ENCODE data around the gene RPS6KA5. TPM values are rescaled to one million over a fixed set of nuclear protein-coding genes. Genes with fewer than 3 reads are reported as not detected.
A peak's percentile ranks its signal among the peaks of the same experiment; 100 is the strongest.

RPS6KA5 gene
- total RNA-seq, 2 experiments from 2014 or later: 28.0 to 29.8 TPM

DNA sequence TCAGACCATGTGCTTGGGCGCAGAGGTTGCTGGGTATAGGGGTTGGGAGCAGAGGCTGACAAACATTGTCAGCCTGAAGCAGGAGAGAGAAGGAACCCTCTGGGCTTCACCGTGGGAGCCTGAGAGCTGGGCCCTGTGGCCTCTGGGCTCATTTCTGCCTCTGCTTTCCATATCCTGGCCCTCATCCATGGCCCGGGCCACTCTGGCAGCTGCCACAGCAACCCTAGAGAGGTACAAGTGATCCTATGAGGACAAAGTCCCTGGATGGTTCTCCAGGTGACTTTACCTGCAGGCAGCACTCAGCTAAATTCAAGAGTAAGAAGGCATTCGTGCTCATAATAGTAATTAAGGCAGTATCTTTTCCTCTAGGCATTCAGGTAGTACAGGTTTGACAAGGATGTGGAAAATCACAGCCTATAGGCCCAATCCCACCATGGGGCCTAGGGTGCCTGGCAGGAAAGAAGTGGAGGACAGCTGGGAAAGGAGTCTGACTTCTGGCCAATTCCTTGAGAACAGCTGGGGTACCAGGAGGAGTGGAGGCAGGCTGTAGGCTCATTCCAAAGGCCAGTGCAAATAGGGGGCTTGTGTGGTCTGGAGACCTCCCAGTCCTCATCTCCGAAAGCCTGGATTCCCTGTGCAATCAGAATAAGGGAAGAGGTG lies 240.6 kb downstream of the RPS6KA5 start:
- DNase-seq (no peak), ATAC-seq (ENCODE audit: poor library complexity) (no peak)
- Histone ChIP-seq H3K27me3 (ENCODE audit: control insufficient read depth in 1 of 2, insufficient read depth in 2 of 2, low read length in 2 of 2) (peaks cover 5 to 10% of the 10 kb centered on the region in 2 experiments), H3K9me3 (ENCODE audit: control insufficient read depth in 1 of 2, insufficient read depth in 1 of 2, low read length in 2 of 2) (peaks cover 9 to 19% of the 10 kb centered on the region in 2 experiments), H3K4me1 (ENCODE audit: insufficient read depth, low read length) (peaks cover 22% of the 10 kb centered on the region), H3K36me3 (ENCODE audit: insufficient read depth, low read length) (no peaks in the 10 kb centered on the region), H3K4me3 (ENCODE audit: low read length) (no peak overlapping the region), H3K27ac (ENCODE audit: low read depth in 1 of 2, low read length in 2 of 2) (no peak overlapping the region)
- Mint-ChIP-seq H3K9me3 (peaks cover 2% of the 10 kb centered on the region), H3K36me3 (ENCODE audit: low read depth) (no peaks in the 10 kb centered on the region), H3K27ac (no peak overlapping the region), H3K4me1 (ENCODE audit: low read depth) (peaks cover 18% of the 10 kb centered on the region), H3K27me3 (peaks cover 11% of the 10 kb centered on the region), H3K4me3 (peak overlapping the region; percentile 22)
- intact Hi-C loops (cut with DNase I, micrococcal nuclease): loop anchor here in 1 of 2 experiments (10.0 kb wide), 1 partner anchor 865 kb away; the partner anchor contains the start of genes EFCAB11 and TDP1
- no peak for TF ChIP-seq CTCF (IDR thresholded peaks at IDR 0.05)
- POLR2A ChIA-PET: no interaction called here
- CTCF ChIA-PET: no interaction called here

DNA sequence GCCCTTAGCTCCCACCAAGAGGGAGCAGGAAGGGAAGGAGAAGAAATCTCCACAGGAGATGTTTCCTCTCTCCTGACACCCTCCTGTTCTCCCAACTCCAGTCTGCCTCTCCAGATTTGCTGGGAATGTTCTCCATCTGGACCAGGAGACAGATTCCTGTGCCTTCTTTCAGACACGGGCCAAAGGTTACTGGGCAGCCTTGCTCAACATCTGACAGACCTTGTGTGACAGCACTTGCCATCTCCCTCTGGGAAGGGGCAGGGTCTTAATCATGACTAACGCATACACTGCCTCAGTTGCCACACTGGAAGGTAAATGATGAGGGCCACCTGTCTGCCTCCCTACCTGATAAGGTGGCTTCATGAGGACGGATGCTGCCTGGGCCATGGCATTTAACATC lies 241.7 kb downstream of the RPS6KA5 start:
- peaks cover under 1% of the 10 kb centered on the region for H3K9me3 Mint-ChIP-seq

DNA sequence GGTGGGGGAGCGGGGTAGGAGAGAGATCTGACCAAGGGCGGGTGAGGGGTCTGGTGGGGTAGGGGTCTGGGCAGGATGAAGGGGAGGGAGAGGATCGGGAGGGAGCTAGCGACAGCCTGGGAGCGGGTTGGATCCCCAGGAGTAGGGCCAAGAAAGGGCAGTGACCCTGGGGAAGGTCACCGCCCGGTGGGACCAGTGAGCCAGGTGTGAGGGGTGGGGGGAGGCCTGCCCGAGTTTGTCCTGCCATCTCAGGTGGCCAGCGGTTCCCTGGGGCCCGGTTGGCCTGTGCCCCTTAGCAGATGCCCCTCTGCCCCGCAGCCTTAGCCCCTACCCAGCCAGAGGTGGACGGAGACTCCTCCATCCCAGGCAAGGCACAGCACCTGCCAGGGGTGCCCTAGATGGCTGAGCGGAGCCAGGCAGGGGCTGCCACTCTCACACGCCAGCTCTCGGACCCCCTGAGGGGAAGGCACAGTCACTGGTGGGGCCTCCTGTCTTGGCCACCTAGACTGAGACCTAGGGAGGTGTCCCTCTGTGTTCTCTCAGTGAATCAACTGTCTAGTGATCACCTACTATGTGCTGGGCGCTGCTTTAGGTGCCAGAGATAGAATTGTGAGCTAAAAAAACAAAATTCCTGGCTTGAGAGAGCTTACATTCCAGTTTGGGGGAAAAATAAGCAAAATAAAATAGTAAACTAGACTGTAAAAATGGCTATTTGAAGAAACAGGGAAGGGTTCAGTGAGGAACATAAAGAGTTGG lies 243.6 kb downstream of the RPS6KA5 start:
- H3K27ac ChIP-seq (ENCODE audit: low read depth in 1 of 2, low read length in 2 of 2): no peak overlapping the region
- peaks cover 0 to 4% of the 10 kb centered on the region in 2 experiments for H3K9me3 ChIP-seq (ENCODE audit: control insufficient read depth in 1 of 2, insufficient read depth in 1 of 2, low read length in 2 of 2)
- ChIA-PET POLR2A (interaction anchor here (1.1 kb wide), 1 partner anchor 15 kb away, joined by 3 read pairs; no protein-coding TSS in a partner anchor), CTCF (interaction anchor here (0.6 kb wide), 1 partner anchor 14 kb away, joined by 3 read pairs; no protein-coding TSS in a partner anchor)
- Mint-ChIP-seq H3K4me1 (ENCODE audit: low read depth) (peaks cover 18% of the 10 kb centered on the region), H3K4me3 (peak overlapping the region; percentile 40), H3K27me3 (peaks cover 11% of the 10 kb centered on the region), H3K36me3 (ENCODE audit: low read depth) (no peaks in the 10 kb centered on the region), H3K9me3 (no peaks in the 10 kb centered on the region), H3K27ac (no peak overlapping the region)
- H3K4me1 ChIP-seq (ENCODE audit: insufficient read depth, low read length): peaks cover 22% of the 10 kb centered on the region
- intact Hi-C loops (cut with DNase I, micrococcal nuclease): no loop called here
- H3K4me3 ChIP-seq (ENCODE audit: low read length): no peak overlapping the region
- no peak for ATAC-seq (ENCODE audit: poor library complexity)
- DNase-seq: no peak
- no peaks in the 10 kb centered on the region for H3K36me3 ChIP-seq (ENCODE audit: insufficient read depth, low read length)
- TF ChIP-seq CTCF (IDR thresholded peaks at IDR 0.05): no peak
- peaks cover 5 to 10% of the 10 kb centered on the region in 2 experiments for H3K27me3 ChIP-seq (ENCODE audit: control insufficient read depth in 1 of 2, insufficient read depth in 2 of 2, low read length in 2 of 2)

More for the DNA sequence above, 241.7 kb downstream of the RPS6KA5 start:
- intact Hi-C loops (cut with DNase I, micrococcal nuclease): no loop called here
- Mint-ChIP-seq H3K27me3 (peaks cover 11% of the 10 kb centered on the region), H3K4me3 (no peak overlapping the region), H3K4me1 (ENCODE audit: low read depth) (peaks cover 18% of the 10 kb centered on the region), H3K36me3 (ENCODE audit: low read depth) (no peaks in the 10 kb centered on the region), H3K27ac (no peak overlapping the region)
- no peak for TF ChIP-seq CTCF (IDR thresholded peaks at IDR 0.05)
- Histone ChIP-seq H3K27ac (ENCODE audit: low read depth in 1 of 2, low read length in 2 of 2) (no peak overlapping the region), H3K27me3 (ENCODE audit: control insufficient read depth in 1 of 2, insufficient read depth in 2 of 2, low read length in 2 of 2) (peaks cover 5 to 10% of the 10 kb centered on the region in 2 experiments), H3K4me3 (ENCODE audit: low read length) (no peak overlapping the region), H3K36me3 (ENCODE audit: insufficient read depth, low read length) (no peaks in the 10 kb centered on the region), H3K4me1 (ENCODE audit: insufficient read depth, low read length) (peaks cover 22% of the 10 kb centered on the region), H3K9me3 (ENCODE audit: control insufficient read depth in 1 of 2, insufficient read depth in 1 of 2, low read length in 2 of 2) (peaks cover 2 to 7% of the 10 kb centered on the region in 2 experiments)
- POLR2A ChIA-PET: no interaction called here
- ATAC-seq (ENCODE audit: poor library complexity) (no peak), DNase-seq (no peak)
- CTCF ChIA-PET: no interaction called here
